Stimulated activated CD8-positive, alpha-beta memory T cell treated with anti-CD3 and anti-CD28 coated beads, Interleukin-4, amount 100 ng/mL, for 24 hours (primary cell): Measurements from ENCODE around the gene GZF1.
A peak's percentile ranks its signal among the peaks of the same experiment; 100 is the strongest.
"Not testable (repeated sequence)": the region's sequence is repeated elsewhere in the genome, so short reads cannot be mapped to it uniquely, and the experiment has no call there.

Experiments
- DNase-seq: peaks from one replicate; pipeline ENCODE4 v3.0.0-alpha.2; 2020; ENCODE audit warnings: low read depth

GZF1 gene

GRCh38 chr20:23346002-23346401 is 16.0 kb upstream of the GZF1 start:
- no peak for DNase-seq

GRCh38 chr20:23347791-23348190 is 14.2 kb upstream of the GZF1 start:
- no peak for DNase-seq

GRCh38 chr20:23348510-23348909 is 13.5 kb upstream of the GZF1 start:
- not testable (repeated sequence) for DNase-seq

GRCh38 chr20:23349338-23350195 is 12.4 kb upstream of the GZF1 start:
- DNase-seq = peak; percentile 69

GRCh38 chr20:23350196-23350903 is 11.6 kb upstream of the GZF1 start, which contains the start of gene NXT1:
Gene NXT1, plus strand, starts transcription at chr20:23350791. Its CDS starts 3,251 bp downstream, at chr20:23354042.
- DNase-seq = peak; percentile 94

GRCh38 chr20:23350904-23351838 is 10.8 kb upstream of the GZF1 start:
- DNase-seq = peak; percentile 38

- DNase-seq = no peak
Observed at GRCh38 chr20:23356203-23356602, 5.8 kb upstream of the GZF1 start.

GRCh38 chr20:23357767-23358562 is 4.0 kb upstream of the GZF1 start:
- DNase-seq = peak; percentile 100

- DNase-seq = no peak
Observed at GRCh38 chr20:23358563-23358906, 3.4 kb upstream of the GZF1 start.

- DNase-seq = no peak
Observed at GRCh38 chr20:23358923-23359593, 2.9 kb upstream of the GZF1 start.

GRCh38 chr20:23360531-23360930 is 1.5 kb upstream of the GZF1 start:
- DNase-seq = no peak

GRCh38 chr20:23361119-23361475 is 885 bp upstream of the GZF1 start:
- no peak for DNase-seq

GRCh38 chr20:23362392-23363256 is 642 bp downstream of the GZF1 start:
- no peak for DNase-seq

- DNase-seq = no peak
Observed at GRCh38 chr20:23363257-23363649, 1.3 kb downstream of the GZF1 start.

GRCh38 chr20:23365390-23366165 is 3.6 kb downstream of the GZF1 start:
- no peak for DNase-seq

GRCh38 chr20:23366384-23366783 is 4.4 kb downstream of the GZF1 start:
- DNase-seq = no peak

GRCh38 chr20:23367770-23368169 is 5.8 kb downstream of the GZF1 start:
- no peak for DNase-seq

- DNase-seq = no peak
Observed at GRCh38 chr20:23368316-23369071, 6.5 kb downstream of the GZF1 start.
